ENCODE data around the gene ZBTB40.

The ZBTB40 gene

DNA sequence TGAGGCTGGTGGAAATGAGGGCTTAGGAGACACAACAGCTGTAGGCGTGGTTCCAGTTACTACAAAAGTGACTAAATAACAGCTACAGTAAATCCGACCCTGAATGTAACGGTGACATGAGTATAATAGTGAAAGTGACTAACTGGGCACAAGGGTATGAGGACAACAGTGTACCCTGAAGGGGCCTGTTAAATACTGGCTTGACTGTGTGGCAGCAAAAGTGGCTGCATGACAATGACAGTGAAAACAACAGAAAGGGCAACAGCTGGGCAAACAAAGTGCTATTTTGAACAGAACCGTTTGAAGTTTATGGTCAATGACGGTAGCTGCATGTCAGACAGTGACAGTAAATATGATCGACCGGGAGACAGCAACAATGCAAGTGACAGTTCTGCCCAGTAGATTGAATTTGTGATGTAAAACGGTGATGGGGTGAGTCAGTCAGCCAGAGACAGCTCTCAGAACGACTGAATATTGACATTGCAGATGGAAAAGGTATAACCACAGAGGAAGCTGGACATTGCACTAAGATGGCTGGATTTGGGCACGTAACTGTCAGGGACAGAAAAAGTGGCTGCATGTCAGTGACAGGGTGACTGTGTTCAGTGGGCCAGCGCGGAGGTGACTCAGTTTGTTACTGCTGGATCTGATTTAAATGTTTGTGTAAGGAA is 1.2 kb upstream of the ZBTB40 start:
- no peak overlapping the region for H3K9ac ChIP-seq (ENCODE audit: low read length)
- 0 out of 2 replicates have a peak, but pooled peaks cover 8% of the 10 kb centered on the region for H3K79me2 ChIP-seq (ENCODE audit: insufficient read depth, low read length)
- no peak overlapping the region for H3K27ac ChIP-seq (ENCODE audit: low read depth, low read length, poor library complexity, severe bottlenecking)
- no peaks in the 10 kb centered on the region for H4K20me1 ChIP-seq (ENCODE audit: insufficient read depth, low read length)
- peak overlapping the region; percentile 80; the same call in 1 of the 2 replicates for H2AFZ ChIP-seq (ENCODE audit: low read length)
- no peaks in the 10 kb centered on the region for H3K36me3 ChIP-seq (ENCODE audit: insufficient read depth, low read length)
- H3K9me3 ChIP-seq (ENCODE audit: low read length), result no peaks in the 10 kb centered on the region
- TF ChIP-seq EZH2 (IDR thresholded peaks at IDR 0.05; ENCODE audit: borderline replicate concordance, low read length), result no peak
- TF ChIP-seq CTCF (IDR thresholded peaks at IDR 0.05; ENCODE audit: low read length), result no peak
- no peak overlapping the region for H3K4me3 ChIP-seq (ENCODE audit: low read depth, low read length, poor library complexity, severe bottlenecking)
- no peaks in the 10 kb centered on the region for H3F3A ChIP-seq (ENCODE audit: insufficient read depth, low read length)
- H3K9me2 ChIP-seq (ENCODE audit: low read depth, low read length), result no peaks in the 10 kb centered on the region
- peaks cover 19% of the 10 kb centered on the region for H3K4me1 ChIP-seq (ENCODE audit: insufficient read depth, low read length, severe bottlenecking)
- H3K27me3 ChIP-seq (ENCODE audit: insufficient read depth, low read length), result no peaks in the 10 kb centered on the region
- H3K4me2 ChIP-seq (ENCODE audit: low read length), result no peak overlapping the region

- Histone ChIP-seq H3K4me2 (ENCODE audit: low read length) (peak overlapping the region; percentile 81), H3K27ac (ENCODE audit: low read depth, low read length, poor library complexity, severe bottlenecking) (peak overlapping the region; percentile 53), H4K20me1 (ENCODE audit: insufficient read depth, low read length) (no peaks in the 10 kb centered on the region), H3K9me3 (ENCODE audit: low read length) (no peaks in the 10 kb centered on the region), H3K27me3 (ENCODE audit: insufficient read depth, low read length) (no peaks in the 10 kb centered on the region), H3K9me2 (ENCODE audit: low read depth, low read length) (no peaks in the 10 kb centered on the region), H3K4me3 (ENCODE audit: low read depth, low read length, poor library complexity, severe bottlenecking) (peak overlapping the region; percentile 84), H3K36me3 (ENCODE audit: insufficient read depth, low read length) (no peaks in the 10 kb centered on the region), H2AFZ (ENCODE audit: low read length) (no peak overlapping the region), H3F3A (ENCODE audit: insufficient read depth, low read length) (no peaks in the 10 kb centered on the region), H3K9ac (ENCODE audit: low read length) (peak overlapping the region; percentile 75), H3K4me1 (ENCODE audit: insufficient read depth, low read length, severe bottlenecking) (peaks cover 19% of the 10 kb centered on the region), H3K79me2 (ENCODE audit: insufficient read depth, low read length) (0 out of 2 replicates have a peak, but pooled peaks cover 8% of the 10 kb centered on the region)
- TF ChIP-seq EZH2 (IDR thresholded peaks at IDR 0.05; ENCODE audit: borderline replicate concordance, low read length) (no peak), CTCF (IDR thresholded peaks at IDR 0.05; ENCODE audit: low read length) (no peak)
Observed at GRCh38 chr1:22452481-22452957, 868 bp downstream of the ZBTB40 start.

GRCh38 chr1:22453181-22453580 is 1.5 kb downstream of the ZBTB40 start:
- H3K79me2 ChIP-seq (ENCODE audit: insufficient read depth, low read length), result 0 out of 2 replicates have a peak, but pooled peaks cover 8% of the 10 kb centered on the region
- H3K4me2 ChIP-seq (ENCODE audit: low read length), result peak overlapping the region; percentile 81
- no peaks in the 10 kb centered on the region for H3K9me3 ChIP-seq (ENCODE audit: low read length)
- H3F3A ChIP-seq (ENCODE audit: insufficient read depth, low read length), result no peaks in the 10 kb centered on the region
- no peak overlapping the region for H3K27ac ChIP-seq (ENCODE audit: low read depth, low read length, poor library complexity, severe bottlenecking)
- peak overlapping the region; percentile 75; the same call in 1 of the 2 replicates for H3K9ac ChIP-seq (ENCODE audit: low read length)
- no peaks in the 10 kb centered on the region for H3K9me2 ChIP-seq (ENCODE audit: low read depth, low read length)
- TF ChIP-seq EZH2 (IDR thresholded peaks at IDR 0.05; ENCODE audit: borderline replicate concordance, low read length) (no peak), CTCF (IDR thresholded peaks at IDR 0.05; ENCODE audit: low read length) (no peak)
- H3K4me3 ChIP-seq (ENCODE audit: low read depth, low read length, poor library complexity, severe bottlenecking), result peak overlapping the region; percentile 84
- no peaks in the 10 kb centered on the region for H4K20me1 ChIP-seq (ENCODE audit: insufficient read depth, low read length)
- H3K27me3 ChIP-seq (ENCODE audit: insufficient read depth, low read length), result no peaks in the 10 kb centered on the region
- H3K4me1 ChIP-seq (ENCODE audit: insufficient read depth, low read length, severe bottlenecking), result peaks cover 19% of the 10 kb centered on the region
- H3K36me3 ChIP-seq (ENCODE audit: insufficient read depth, low read length), result no peaks in the 10 kb centered on the region
- no peak overlapping the region for H2AFZ ChIP-seq (ENCODE audit: low read length)

Data from OCI-LY1 (cell line).